ENCODE measurements around the gene COL19A1.

DNA sequence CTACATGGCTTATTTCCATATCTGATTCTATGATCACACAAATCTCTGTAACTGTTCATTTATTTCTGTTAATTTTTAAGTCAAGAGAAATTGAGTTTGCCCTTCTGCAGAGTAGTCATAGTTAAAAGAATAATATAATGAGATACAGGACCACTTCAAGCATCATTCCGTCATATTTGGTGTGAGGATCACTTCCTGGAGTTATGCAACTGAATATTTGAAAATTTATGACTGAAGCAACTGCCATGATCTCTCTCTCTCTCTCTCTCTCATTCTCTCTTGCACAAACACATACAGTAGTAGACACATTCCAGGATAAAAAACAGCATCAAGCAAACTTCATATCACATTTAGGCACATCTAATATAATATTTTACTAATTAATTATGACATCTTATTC, 320.1 kb downstream of the COL19A1 start:
- TF ChIP-seq, protein P1, sequence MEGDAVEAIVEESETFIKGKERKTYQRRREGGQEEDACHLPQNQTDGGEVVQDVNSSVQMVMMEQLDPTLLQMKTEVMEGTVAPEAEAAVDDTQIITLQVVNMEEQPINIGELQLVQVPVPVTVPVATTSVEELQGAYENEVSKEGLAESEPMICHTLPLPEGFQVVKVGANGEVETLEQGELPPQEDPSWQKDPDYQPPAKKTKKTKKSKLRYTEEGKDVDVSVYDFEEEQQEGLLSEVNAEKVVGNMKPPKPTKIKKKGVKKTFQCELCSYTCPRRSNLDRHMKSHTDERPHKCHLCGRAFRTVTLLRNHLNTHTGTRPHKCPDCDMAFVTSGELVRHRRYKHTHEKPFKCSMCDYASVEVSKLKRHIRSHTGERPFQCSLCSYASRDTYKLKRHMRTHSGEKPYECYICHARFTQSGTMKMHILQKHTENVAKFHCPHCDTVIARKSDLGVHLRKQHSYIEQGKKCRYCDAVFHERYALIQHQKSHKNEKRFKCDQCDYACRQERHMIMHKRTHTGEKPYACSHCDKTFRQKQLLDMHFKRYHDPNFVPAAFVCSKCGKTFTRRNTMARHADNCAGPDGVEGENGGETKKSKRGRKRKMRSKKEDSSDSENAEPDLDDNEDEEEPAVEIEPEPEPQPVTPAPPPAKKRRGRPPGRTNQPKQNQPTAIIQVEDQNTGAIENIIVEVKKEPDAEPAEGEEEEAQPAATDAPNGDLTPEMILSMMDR (IDR thresholded peaks at IDR 0.05), result no peak
- TF ChIP-seq POLR2A (IDR thresholded peaks at IDR 0.05), result no peak
